Activated effector memory CD4-positive, alpha-beta T cell treated with Interleukin-2 at 50 U/mL for 16 hours (primary cell): ENCODE data around the gene PEAR1.
A peak's percentile ranks its signal among the peaks of the same experiment; 100 is the strongest.
"Not testable (repeated sequence)": the region's sequence is repeated elsewhere in the genome, so short reads cannot be mapped to it uniquely, and the experiment has no call there.

Experiments
- DNase-seq: peaks from one replicate; pipeline ENCODE4 v3.0.0-alpha.2; 2020

PEAR1 gene

GRCh38 chr1:156924478-156925153 is 31.1 kb downstream of the PEAR1 start:
- DNase-seq, result no peak

- DNase-seq, result no peak
Measured at GRCh38 chr1:156925154-156926010, 31.9 kb downstream of the PEAR1 start.

GRCh38 chr1:156926175-156926574 is 32.7 kb downstream of the PEAR1 start:
- DNase-seq, result no peak

- not testable (repeated sequence) for DNase-seq
Measured at GRCh38 chr1:156926695-156927094, 33.2 kb downstream of the PEAR1 start.

DNA sequence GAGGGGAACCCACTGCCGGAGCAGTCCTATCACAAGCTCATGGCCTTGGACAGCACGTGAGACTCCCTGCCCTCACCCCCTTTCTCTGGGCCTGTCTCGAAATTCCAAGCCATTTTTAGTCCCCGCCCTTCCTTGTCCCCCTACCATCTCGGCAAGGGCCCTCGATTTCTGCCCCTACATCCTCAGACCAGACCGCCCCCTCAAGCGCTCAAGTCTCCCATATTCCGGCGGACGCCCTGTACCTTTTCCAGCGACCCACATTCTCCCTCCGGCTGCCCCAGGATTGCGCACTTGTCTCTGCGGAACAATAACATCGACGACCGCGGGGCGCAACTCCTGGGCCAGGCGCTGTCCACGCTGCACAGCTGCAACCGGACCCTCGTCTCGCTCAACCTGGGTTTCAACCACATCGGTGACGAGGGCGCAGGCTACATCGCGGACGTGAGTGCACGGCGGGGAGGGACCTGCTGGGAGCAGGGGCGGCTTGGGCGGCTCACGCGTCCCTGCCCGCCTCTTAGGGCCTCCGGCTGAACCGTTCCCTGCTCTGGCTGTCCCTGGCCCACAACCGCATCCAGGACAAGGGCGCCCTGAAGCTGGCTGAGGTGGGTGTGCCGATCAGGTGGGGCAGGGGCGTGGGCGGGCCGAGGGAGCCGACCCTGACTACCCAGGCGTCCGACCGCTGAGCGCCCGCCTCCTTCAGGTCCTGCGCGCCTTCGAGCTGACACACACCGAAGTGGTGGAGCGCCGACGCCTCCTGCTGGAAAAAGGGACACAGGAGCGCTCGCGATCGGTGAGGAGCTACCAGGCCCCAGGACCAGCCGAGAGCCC is 33.9 kb downstream of the PEAR1 start:
- DNase-seq, result peak; percentile 37

GRCh38 chr1:156928043-156928602 is 34.6 kb downstream of the PEAR1 start:
- no peak for DNase-seq

- no peak for DNase-seq
Measured at GRCh38 chr1:156929596-156930238, 36.2 kb downstream of the PEAR1 start.

DNA sequence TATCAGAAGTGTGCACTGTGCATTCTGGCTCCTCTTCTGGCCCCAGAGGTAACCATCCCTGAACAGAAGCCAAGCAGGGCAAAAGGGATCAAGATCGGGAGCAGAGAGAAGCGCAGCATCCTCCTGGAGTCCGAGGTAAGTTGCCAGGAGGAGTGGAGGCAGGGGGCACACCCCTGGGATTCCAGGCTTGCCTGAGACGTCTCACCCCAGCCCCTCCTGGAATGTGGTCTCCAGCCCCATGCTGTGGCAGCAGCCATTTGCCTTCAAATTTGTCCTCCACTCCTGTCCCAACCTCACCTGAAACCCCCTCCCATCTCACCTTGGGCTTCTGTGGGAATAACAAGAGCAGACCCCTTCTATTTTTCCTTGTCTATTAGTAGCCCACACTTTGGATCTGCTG is 37.0 kb downstream of the PEAR1 start:
- DNase-seq, result no peak

DNA sequence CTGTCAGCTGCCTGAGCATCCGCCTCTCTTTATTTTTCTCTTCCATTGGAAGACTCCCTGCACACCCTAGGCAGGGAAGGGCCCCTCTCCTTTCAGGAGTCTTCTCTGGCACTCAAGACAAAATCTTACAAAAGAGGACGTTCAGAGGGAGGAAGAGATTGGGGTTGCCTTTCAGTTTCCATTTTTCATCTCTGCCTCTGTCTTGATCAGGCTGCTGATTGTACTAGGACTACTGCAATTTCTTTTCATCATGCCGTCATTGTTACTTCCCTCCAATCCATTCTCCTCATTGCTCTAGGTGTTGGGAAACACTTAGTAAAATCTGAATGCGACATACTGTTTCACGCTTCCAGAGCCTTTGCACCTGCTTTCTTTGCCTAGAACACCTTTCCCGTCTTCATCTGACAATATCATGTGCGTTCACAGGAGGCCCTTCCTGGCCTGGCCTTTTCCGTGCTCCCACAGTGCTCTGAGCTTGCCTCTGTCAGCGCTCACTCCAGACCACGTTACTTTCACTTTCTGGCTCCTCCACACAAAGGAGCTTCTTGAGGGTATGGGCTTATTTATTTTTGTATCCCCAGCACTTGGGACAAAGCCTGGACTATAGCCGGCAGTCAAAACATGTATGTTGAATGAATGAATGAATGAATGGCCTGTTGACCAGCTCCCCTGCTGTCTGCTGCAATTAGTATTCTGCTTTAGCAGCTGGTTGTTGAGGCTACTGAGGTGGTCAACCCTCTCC is 37.9 kb downstream of the PEAR1 start:
- DNase-seq, result no peak

- no peak for DNase-seq
Measured at GRCh38 chr1:156931974-156932710, 38.6 kb downstream of the PEAR1 start.

- no peak for DNase-seq
Measured at GRCh38 chr1:156933136-156933535, 39.6 kb downstream of the PEAR1 start.

DNA sequence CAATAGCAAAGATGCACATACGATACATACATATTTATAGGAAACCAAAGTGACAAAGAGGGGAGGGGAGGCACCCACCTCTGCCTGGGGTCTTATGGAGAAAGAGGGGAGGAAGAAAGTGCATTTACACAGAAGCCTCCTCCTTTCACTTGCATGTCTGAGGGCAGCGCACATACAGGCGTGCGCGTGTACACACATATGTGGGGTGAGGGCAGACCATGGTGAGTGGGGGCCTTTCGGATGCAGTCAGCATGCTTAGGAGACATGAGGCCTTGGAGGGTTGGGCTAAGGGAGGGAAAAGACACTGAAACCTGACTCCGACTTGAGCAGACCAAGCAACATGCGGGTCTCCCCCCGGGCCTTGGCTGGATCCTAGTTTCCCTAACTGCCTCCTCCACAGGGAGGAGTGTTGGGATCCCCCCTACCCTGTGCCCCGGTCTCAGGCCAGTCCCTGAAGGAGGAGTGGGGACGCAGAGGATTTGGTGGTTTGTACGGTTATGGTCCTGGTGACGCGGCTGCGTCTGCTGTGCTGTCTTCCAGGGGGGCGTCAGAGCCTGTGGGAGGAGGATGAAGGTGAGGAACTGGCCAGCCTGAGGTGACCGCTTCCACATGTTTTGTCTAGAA is 42.1 kb downstream of the PEAR1 start:
- DNase-seq, result no peak

- no peak for DNase-seq
Measured at GRCh38 chr1:156936191-156936590, 42.7 kb downstream of the PEAR1 start.

DNA sequence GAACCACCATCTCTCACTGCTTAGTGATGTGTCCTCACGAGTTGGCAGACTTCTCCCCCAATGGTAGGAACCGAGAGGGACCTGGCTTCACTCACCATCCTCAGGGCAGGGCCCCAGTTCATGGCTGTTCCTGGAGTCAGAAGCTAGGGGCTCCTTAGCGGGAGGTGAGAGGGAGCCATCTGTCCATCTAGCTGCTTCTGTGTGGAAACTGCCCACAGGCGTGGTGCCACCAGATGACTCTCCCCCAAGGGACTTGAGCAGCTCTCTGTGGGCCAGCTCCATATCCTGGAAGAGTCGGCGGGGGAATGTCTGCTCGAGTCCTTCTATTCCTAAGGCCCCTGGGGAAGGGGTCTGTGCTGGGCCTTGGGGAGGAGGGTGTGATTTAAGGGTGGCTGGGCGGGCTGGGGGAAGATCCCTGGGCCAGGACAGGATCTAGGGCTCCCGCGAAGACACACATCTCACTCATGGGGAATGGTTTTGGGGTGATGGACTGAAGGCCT is 43.3 kb downstream of the PEAR1 start:
- no peak for DNase-seq

DNA sequence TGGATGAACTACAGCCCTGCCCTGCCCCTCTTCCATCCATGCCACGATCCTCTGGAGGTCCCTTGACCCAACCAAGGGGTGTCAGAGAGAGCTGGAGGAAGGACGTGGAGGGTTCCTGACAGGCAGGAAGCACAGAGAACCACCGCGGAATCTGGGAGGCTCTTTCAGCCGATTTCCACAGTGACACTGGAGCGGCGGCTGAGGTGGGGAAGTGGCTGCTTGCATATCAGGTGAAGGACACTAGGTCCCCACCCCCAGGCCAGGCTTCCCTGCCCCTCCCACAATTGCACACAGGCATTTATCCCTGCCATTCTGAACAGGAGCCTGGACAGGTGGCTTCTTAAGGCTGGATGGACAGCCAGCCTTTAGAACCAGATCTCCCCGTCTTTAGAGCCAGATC is 44.4 kb downstream of the PEAR1 start:
- DNase-seq, result no peak

GRCh38 chr1:156938813-156939212 is 45.3 kb downstream of the PEAR1 start:
- no peak for DNase-seq

GRCh38 chr1:156939786-156940334 is 46.3 kb downstream of the PEAR1 start:
- DNase-seq, result no peak

GRCh38 chr1:156941675-156942074 is 48.2 kb downstream of the PEAR1 start:
- DNase-seq, result no peak

DNA sequence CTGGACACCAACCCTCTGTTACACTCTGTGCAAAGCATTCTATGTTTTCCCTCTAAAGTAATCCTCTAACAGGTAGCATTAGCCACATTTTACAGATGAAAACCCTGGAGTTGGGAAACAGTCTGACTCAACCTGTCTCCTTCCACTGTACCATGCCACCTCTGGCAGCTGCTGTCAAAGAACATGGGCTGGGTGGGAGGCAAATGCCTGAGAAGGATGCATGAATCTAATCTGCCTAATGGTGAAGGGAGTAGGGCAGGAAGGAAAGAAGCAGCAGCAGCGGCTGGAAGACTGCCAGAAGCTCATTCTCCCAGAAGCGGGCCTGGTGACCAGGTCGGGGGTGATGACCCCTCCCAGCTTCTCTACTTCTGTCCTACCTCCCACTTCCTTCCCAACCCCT is 48.7 kb downstream of the PEAR1 start:
- no peak for DNase-seq

DNA sequence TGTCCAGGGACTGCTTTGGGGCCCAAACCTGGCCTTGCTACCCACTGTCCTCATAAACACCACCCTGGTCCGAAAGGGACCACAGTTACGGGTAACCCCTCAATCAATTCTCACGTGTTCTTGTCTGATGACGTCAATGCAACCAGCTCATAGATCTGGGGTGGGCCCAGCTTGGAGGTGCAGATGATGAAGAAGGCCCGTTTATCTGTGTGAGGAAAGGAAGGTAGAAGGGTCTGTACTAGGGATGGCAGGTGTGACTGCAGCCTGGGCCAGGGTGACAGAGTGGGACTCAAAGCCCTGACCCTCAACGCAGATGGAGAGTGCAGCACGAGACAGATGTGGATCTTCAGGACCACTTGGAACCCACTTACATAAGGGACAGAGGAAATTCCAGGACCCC is 49.1 kb downstream of the PEAR1 start:
- no peak for DNase-seq
